Purkinje cell (primary cell): ENCODE measurements around the gene WNT9B. TPM values are rescaled to one million over a fixed set of nuclear protein-coding genes. Genes with fewer than 3 reads are reported as not detected.

Experiments
- polyA plus RNA-seq: library from polyadenylated mRNA; unstranded; fragments of >200 nt; fragmentation: Nextera tagmentation; gene quantifications from 2 replicates; pipeline ENCODE4 v1.2.1, GENCODE V29; 2014

Gene WNT9B
- not detected in 2 replicates for polyA plus RNA-seq

GRCh38 chr17:46851029-46851741 lies at the start of gene WNT9B:
Gene WNT9B, plus strand, starts transcription at chr17:46851583. Its CDS starts 56 bp downstream, at chr17:46851639.

GRCh38 chr17:46818316-46818928 lies 33.0 kb upstream of the WNT9B start, which contains the start of gene WNT3:
Gene WNT3, minus strand, starts transcription at chr17:46818692. Its CDS starts 95 bp downstream, at chr17:46818597.

GRCh38 chr17:46922804-46923635 lies 71.6 kb downstream of the WNT9B start, which contains the start of gene GOSR2:
Gene GOSR2, plus strand, starts transcription at chr17:46923160. Its CDS starts 33 bp downstream, at chr17:46923193.

Other genes with a start within 250 kb of the WNT9B start
- gene WNT3, start 32.9 kb upstream of the WNT9B start, polyA plus RNA-seq, result 9.9 and 11.2 TPM in 2 replicates
- gene GOSR2, start 71.6 kb downstream of the WNT9B start, polyA plus RNA-seq, result 68.0 and 87.8 TPM in 2 replicates
- gene RPRML, start 127.7 kb downstream of the WNT9B start, polyA plus RNA-seq, result 0.60 TPM in 1 of 2 replicates, not detected in the other